ENCODE measurements around the gene EXO1.
A peak's percentile ranks its signal among the peaks of the same experiment; 100 is the strongest.

DNA sequence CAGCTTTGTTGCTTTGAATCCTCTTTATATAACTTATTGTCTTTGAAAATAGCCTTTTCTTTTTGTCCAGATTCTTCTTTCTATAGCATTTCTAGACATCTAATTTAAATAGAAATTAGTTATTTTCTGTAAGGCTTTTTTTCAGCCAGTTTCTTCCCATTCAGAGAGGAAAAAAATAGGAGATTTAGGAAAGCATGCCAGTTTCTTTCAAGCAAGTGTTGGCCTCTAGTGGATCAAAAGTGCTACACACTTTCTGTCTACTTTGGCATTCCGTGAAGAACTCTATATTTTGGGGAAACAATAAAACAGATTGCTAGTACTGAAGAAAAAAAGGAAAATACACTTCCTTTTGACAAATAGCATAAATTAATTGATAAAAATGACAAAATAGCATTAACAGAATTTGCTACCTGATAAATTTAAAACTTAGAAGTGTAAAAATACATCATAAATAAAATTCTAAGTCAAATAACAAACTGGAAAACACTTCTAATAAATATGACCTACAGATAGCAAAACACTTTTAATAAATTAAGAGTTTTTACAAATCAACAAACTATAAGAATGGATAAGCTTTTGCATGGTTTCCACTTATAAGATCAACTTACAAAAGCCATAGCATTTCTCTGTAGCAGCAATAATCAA, 13.1 kb upstream of the EXO1 start:
- TF ChIP-seq CTCF (IDR thresholded peaks at IDR 0.05) (peak; percentile 10 to 30 (median 24)), POLR2A (IDR thresholded peaks at IDR 0.05) (no peak)

Measured in uterus (tissue), 2 donors.